ENCODE data around the gene CTNNA1.
"Not testable (repeated sequence)": the region's sequence is repeated elsewhere in the genome, so short reads cannot be mapped to it uniquely, and the experiment has no call there.

Gene CTNNA1

DNA sequence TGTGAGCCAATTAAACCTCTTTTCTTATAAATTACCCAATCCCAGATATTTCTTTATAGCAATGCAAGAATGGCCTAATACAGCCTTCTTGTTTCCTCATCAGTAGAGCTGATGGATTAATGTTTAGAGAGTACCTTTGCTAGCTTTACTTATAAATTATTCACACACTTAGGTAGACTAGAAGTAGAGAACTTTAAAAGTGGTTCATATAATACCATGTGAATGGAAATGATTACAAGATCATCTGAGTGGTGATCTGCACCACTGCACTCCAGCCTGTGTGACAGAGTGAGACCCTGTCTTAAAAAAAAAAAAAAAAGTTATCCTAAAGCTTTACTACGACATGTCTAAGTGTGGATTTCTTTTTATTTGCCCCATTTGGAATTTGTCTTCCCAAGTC, 145.1 kb downstream of the CTNNA1 start:
- no peak for DNase-seq (ENCODE audit: low spot score)

DNA sequence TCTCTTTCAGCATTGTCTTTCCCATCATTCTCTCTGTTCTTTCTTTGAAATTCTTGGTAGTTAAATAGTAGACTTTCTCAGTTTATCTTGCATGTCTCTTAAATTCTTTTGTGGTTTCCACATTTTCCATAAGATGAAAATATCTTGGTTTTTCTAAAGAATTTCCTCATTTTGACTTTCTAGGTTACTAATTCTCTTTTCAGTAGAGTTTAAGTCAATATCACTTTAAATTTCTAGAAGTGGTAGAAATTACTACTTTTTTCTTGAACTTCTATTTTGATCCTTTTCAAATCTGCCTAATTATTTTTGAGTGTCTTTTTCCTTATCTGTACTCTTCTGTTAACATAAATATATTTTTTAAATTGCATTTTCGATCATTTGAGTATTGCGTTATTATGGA, 145.5 kb downstream of the CTNNA1 start:
- DNase-seq (ENCODE audit: low spot score) = no peak

DNA sequence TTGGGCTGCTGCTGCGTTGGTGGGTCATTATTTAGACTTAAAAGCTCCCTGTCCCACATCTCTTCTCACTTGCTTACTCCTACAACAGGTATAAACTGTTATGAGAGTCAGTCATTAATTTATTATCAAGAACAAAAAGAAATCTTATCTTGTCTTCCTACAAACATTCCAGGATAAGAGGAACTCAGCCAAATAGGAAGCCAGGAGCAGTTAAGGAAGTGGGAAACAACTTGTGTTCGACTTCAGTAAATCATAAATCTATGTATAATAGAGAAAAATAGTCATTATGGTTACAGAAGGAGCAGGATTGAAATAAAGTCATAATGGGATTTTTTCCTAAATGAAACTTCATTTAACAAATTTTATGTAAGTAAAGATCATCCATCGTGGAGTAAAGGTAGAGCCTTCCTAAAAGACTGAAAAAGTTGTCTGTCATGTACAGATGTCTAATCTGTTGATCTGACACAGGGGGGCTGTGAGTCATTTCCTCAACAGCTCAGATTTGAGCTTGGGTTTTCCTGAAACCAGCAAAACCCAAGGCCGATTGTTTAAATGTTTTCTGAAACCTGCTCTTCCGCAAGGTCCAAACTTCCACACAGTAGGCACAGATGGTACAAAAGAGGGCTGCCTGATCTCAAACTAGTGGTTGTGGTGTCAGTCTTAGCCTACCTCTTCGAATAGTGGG, 147.2 kb downstream of the CTNNA1 start:
- DNase-seq (ENCODE audit: low spot score) = no peak

DNA sequence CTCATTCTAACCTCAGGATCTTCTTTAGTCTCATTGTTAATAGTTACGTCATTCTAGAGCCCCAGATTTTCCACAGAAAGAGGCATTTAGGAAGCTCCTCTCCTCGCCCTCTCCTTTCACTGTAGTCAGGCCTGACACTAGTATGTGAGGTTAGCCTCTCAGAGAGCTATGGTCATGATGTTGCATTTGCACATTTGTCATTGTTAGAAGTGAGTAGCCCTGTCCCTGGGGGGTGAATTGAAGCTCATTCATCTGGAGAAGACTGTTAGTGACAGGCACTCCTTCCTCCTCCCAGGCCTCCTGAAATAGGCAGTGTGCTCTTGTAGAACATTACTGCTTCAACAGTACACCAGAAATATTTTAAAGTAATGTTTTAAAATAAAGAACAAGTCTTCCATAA, 148.5 kb downstream of the CTNNA1 start:
- DNase-seq (ENCODE audit: low spot score) = peak; percentile 75

DNA sequence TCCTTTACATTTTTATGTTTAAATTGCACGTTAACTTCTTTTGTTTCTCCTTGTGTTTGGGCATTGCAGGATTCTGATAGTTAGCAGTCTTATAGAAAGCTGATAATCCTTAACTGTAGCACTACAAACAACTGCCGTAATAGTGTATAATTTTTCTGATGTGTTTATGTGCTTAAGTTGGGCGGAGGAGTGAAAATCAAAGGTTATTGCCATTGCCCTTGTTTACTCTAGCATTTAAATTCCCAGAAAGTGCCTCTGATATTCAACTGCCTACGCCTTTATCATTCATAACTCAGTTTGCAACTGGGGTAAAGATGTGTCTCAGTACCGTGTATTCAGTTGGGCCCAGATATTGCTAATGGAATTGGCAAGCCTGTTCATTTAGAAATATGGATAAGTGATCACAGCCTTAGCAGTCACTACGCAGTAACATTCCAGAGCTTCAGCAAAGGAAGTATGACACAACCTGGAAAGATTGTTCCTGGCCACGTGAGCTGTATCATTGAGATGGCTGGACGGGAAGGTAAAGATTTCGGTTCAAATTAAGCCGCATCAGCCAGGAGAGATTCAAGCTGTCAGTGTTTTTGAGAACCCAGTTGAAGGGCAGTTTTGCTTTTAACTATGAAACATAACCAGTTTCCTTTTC, 150.0 kb downstream of the CTNNA1 start:
- no peak for DNase-seq (ENCODE audit: low spot score)

DNA sequence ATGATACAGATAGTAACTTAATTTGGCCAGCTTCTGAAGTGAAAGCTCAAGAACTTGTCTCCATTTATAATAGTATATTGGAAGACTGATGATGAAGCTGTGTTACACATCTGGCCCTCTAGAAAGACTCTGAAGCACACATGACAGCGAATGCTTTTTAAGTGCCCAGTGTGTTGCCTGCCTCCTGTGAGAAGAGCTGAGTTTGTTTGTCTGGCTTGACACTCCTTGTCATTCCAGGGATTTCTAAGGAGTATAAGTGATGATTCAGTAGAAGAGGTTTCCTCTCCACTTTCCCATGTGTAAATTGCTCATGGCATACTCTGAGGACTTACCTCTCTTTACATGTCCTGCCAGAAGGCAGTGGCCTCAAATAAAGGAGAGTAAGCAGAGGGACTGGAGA, 152.3 kb downstream of the CTNNA1 start:
- no peak for DNase-seq (ENCODE audit: low spot score)

DNA sequence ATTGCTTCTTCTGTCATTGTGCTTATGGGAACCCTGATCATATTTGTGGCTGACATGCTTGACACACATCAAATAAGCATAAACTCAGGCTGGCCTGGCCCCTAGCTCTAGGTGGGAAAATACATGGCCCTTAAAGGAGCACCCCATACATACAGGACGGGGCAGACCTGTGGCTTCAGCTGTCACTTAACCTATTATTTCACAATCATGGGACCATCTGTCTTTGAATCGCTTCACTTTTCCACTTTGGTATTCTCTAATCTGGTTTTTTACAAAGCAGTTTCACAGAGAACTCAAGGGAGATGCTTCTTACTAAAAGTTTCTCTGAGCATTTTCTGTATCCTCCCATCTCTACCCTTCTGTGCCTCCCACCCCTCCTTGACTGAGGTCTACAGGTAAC, 156.5 kb downstream of the CTNNA1 start:
- DNase-seq (ENCODE audit: low spot score) = no peak

DNA sequence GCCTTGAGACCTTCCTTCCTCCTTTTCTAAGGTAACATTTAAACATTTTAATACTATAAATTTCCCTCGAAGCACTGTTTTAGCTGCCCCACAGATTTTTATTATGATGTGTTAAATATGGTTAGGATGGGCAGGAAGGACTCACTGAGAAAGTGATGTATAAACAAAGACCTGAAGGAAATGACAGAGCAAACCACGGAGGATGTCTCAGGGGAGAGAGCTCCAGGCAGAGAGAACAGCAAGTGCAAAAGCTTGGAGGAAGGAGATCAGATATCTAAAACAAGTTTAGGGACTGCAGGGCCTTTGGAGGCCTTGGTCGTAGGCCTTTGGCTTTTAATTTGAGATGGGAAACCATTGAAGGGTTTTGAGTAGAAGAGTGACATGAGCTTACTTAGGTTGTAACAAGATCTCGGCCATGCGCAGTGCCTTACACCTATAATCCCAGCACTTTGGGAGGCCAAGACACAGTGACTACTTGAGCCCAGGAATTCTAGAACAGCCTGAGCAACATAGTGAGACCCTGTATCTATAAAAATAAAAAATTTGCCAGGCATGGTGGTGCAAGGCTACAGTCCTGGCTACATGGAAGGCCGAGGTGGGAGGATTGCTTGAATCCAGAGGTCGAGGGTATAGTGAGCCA, 157.4 kb downstream of the CTNNA1 start:
- no peak for DNase-seq (ENCODE audit: low spot score)

DNA sequence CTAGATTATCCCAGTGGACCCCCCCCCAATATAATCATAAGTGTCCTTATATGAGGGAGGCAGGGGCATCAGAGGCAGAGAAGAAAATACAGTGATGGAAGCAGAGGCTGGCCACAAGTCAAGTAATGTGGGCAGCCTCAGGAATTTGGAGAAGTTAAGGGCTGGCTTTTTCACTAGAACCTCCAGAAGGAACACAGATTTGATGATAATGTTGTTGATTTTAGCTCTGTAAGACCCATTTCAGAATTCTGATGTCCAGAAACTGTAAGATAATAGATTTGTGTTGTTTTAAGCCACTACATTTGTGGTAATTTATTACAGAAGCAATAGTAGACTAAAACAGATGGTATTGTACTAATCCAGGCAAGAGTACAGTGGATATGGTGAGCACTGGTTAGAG, 158.2 kb downstream of the CTNNA1 start:
- DNase-seq (ENCODE audit: low spot score) = no peak

DNA sequence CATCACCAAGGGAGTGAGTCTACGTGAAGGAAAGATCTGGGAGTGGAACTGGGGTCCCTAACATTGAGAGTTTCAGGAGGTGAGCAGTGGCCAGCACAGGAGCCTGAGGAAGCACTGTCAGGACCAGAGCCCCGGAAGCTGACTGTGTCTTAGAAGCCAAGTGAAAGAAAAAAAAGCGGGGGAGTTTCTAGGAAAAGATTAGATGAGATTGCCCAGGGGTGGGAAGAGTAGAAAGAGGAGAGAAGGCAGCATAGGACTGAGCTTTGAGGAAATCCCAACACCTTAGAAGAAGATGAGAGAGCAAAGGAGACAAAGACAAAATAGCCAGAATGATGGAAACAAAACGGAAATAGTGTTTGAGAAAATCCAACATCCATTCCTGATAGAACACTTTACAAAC, 158.9 kb downstream of the CTNNA1 start:
- no peak for DNase-seq (ENCODE audit: low spot score)

DNA sequence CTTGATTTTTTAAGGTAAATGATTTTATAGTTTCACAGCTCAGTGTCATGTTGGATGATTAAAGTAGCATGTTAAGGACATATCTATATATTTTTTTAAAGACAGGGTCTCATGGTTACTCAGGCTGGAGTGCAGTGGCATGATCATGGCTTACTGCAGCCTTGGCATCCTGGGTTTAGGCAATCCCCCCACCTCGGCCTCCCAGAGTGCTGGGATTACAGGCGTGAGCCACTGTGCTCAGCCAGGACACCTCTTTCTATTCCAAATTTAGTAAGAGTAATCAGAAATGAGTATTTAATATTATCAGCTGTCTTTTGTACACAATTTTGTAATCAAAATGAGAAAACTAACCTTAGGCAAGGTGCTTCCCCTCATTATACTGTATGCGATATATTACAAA, 160.5 kb downstream of the CTNNA1 start:
- no peak for DNase-seq (ENCODE audit: low spot score)

DNA sequence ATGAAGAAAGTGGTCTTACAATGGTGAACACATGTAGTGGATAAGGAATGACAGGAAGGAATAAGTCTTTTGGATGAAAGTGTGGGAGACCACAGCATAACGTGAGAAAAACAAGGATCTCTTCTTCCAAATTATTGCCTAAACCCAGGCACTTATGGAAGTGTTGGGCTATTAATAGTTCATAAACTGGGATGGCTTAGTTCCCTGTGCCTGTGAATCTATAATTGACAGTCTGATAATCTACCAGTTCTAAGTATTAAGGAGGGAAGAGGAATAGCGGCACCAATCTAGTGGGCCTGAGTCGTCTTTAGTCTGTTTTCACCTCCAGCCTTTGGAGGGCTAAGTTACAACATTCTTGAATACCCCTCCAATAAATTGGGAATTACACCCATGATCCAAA, 161.1 kb downstream of the CTNNA1 start:
- DNase-seq (ENCODE audit: low spot score) = no peak

DNA sequence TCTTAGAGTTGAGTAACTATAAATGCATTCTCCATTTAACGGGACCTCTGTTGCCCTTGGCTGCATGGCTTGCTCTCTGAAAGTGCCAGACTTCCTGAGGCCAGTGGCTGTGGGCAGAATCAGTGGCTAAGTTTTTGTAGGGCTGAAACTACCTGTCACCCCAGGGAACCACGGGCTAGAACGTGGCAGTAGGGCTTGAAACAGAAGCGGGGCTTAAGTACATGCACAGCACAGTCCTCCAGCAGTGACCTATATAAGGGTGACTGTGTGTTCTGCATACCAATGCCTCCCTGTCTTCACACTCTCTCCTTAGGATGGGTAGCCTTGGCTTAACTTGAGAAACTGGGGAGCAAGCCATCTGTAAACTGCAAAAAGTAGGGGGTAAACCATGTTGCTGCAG, 165.5 kb downstream of the CTNNA1 start:
- DNase-seq (ENCODE audit: low spot score) = no peak

DNA sequence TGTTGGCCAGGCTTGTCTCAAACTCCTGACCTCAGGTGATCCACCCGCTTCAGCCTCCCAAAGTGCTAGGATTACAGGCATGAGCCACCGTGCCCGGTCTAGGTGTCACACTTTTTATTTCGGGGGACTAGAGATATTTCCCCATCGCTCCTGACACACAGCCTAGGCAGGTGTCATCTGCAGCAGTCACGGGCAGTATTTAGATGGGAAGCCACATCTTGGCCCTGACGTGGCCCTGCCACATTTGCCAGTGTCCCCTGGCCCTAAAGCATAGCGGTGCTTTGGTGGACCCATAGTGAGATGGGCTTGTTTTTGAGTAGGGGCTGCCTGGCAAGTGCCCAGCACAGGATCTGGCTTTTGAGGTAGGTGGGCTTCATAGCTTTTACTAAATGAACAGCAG, 167.0 kb downstream of the CTNNA1 start:
- DNase-seq (ENCODE audit: low spot score) = no peak

DNA sequence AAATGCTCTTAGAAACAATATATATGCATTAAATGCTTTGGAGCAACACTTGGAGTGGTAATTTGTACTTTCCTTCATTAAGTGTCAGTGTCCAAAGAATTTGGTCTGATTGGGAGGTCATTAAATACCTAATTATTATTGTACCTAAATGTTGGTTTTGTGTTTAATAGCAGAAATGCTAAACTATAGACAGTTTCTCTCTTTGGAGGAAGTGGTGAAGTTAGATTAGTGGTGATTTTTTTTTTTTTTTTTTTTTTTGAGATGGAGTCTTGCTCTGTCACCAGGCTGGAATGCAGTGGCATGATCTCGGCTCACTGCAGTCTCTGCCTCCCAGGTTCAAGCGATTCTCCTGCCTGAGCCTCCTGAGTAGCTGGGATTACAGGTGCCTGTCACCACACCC, 168.1 kb downstream of the CTNNA1 start:
- not testable (repeated sequence) for DNase-seq (ENCODE audit: low spot score)

DNA sequence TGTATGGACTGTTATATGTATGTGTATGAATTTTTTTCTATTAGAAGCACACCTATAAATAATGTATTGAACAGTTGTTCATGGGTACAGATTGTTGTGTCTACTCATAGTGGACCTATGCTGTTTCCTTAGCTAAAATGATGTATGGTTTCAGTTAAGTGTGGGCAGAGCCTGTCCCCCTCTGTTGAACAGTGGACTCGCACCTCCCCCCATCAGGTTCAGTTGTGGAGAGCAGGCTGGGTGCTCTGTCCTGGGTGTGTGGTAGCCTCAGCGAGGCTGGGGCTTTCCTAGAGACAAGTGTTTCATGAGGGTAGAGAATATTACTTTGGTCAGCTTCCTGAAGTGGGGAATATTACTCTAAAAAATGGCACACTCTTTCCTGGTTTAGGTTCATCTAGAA, 169.3 kb downstream of the CTNNA1 start:
- no peak for DNase-seq (ENCODE audit: low spot score)

DNA sequence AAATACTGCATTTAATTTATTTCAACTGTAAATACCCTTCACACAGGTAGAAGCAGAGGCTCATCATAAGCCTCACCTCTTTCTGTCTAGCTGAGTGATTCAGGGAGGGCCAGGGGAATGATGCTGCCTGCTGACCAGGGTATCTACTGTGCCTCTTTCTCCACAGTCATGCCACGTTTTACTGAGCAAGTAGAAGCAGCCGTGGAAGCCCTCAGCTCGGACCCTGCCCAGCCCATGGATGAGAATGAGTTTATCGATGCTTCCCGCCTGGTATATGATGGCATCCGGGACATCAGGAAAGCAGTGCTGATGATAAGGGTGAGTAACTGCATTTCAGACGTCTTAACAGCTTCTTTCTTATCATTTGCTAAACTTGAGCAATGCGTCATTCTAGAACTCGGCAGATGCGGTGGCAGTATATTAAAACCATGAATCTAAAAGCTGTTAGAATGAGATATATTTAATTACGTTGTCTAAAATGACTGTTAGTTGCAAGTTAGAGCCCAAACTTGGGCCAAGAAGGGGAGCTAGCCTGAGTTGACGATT, 171.9 kb downstream of the CTNNA1 start:
- DNase-seq (ENCODE audit: low spot score) = no peak

DNA sequence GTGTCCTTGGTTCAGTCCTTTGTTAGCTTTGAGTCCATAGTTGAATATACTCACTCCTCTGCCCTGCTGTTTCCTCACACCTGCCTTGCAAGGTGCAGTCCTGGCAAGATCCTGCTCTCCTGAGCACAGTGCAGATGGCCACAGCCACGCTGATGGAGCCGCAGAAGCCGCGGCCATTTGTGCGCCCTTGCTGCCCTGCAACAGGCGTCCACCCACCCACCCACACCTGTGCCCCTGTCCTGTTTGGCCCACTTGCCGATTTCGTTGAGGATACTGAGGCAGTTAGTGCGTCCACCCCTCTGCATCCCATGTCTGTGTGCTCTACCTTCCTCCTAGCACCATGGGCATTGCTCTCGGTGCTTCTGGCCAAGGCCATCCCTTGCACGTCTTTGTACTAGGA, 173.0 kb downstream of the CTNNA1 start:
- DNase-seq (ENCODE audit: low spot score) = no peak

DNA sequence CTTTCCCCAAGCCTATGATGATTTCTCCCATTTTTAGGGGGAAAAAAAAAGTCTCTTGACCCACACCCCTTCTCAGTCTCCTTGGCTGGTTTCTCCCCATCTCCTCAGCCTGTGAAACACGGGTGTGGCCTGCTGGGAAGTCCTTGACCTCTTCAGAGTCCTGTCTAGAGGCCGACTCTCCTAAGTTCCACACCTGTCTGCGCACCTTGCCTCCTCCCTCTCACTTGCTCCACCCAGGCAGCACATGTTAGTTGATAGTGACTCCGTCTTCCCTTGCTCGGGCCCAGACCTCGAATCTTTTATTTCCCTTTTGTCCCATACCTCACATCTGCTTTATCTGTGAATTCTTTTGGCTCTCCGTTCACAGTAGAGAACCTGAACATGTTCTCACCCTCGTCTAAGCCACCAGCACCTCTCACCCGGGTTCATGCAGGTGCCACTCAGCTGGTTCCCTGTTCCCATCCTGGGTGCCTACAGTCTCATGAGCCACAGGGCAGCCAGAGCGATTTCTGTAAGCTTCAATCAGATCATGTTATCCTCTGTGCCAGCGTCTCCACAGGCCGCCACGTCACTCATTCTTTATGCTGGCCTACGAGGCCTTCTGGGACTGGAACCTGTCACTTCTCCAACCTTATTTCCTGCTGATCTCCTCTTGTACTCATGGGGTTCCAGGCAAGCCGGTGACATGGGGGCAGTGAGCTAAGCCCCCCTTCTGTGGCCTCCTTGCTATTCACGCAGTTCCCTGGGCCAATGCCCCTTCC, 173.6 kb downstream of the CTNNA1 start:
- peak; percentile 47 for DNase-seq (ENCODE audit: low spot score)

DNA sequence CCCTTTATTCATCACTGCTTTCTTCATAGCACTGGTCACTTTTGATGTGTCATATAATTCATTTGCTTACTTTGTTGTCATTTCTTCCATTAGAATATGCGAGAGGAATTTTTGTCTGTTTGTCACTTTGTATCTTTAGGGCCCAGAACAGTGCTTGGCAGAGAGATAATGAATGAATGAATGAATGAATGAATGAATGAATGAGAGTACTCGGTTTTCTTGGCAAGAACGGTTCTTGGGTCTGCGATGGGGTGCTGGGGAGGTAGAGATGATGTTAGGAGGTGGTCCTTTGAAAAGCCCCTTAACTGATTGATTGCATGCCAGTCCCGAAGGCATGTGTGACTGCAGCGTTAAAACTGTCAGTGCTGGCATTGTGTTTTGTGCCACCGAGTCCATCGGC, 174.3 kb downstream of the CTNNA1 start:
- DNase-seq (ENCODE audit: low spot score) = no peak

DNA sequence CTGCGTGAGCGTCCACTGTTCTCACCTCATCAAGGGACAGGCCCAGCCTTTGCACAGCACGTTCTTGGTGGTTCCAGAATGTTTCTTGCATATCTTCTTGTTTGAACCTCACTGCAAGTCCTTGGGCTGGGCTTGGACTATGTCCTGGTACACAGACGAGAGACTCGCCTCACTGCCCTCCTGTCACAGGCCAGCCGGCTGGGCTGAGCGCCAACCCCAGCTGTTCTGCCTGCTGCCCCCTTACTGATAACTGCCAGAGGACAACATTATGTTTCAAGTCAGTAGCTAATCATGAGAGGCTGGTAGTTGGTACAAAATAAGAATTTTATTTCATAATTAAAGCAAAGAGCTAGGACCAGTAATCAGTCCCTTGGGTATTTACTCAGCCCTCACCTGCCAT, 174.8 kb downstream of the CTNNA1 start:
- peak; percentile 97 for DNase-seq (ENCODE audit: low spot score)

DNA sequence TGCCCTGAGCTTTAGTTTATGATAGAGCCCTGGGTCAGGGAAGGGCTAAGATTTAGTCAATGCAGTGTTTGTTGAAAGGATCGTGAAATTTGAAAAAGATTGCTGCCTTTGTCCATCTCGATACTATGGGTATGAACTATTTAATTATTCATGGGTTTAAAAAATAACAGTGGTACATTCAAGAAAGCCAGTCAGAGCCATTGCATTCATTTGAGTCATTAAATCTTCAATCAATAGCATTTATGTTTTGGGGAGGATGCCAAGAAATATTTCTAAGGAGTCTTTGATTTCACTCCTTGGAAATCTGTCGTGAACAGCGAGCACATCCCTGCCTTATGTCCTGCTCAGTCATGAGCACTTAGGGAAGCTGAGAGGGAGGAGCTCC, 176.3 kb downstream of the CTNNA1 start:
- DNase-seq (ENCODE audit: low spot score) = peak; percentile 37

Data from pons (tissue), 1 donor.